H9 (cell line): ENCODE measurements around the gene FOXF1. TPM values are rescaled to one million over a fixed set of nuclear protein-coding genes. Genes with fewer than 3 reads are reported as not detected.
A peak's percentile ranks its signal among the peaks of the same experiment; 100 is the strongest.

Experiments
- DNase-seq: peaks from one replicate; pipeline ENCODE4 v3.0.0-alpha.2; 2017
- H2AFZ ChIP-seq: one replicate; pipeline ENCODE4 v1.6.1; 2013; ENCODE audit warnings: mild to moderate bottlenecking, low read length, control low read depth, moderate library complexity
- H2AK5ac ChIP-seq: 2 replicates; pipeline ENCODE4 v1.6.1; 2013; ENCODE audit warnings: low read length, control low read depth, mixed read lengths; ENCODE audit not compliant: insufficient read length
- H2BK120ac ChIP-seq: one replicate; pipeline ENCODE4 v1.6.1; 2013; ENCODE audit warnings: low read depth, mild to moderate bottlenecking, low read length, control low read depth, inconsistent platforms; ENCODE audit not compliant: poor library complexity, severe bottlenecking
- H2BK12ac ChIP-seq: 2 replicates; pipeline ENCODE4 v1.6.1; 2013; ENCODE audit warnings: low read length, control low read depth, mixed read lengths, low read depth; ENCODE audit not compliant: insufficient read length
- H2BK15ac ChIP-seq: 2 replicates; pipeline ENCODE4 v1.6.1; 2013; ENCODE audit warnings: low read depth, low read length, control low read depth
- H2BK20ac ChIP-seq: one replicate; pipeline ENCODE4 v1.6.1; 2013; ENCODE audit warnings: low read depth, mild to moderate bottlenecking, low read length, control low read depth, inconsistent platforms; ENCODE audit not compliant: poor library complexity, severe bottlenecking
- H2BK5ac ChIP-seq: 2 replicates; pipeline ENCODE4 v1.6.1; 2013; ENCODE audit warnings: low read length, control low read depth, mixed read lengths; ENCODE audit not compliant: insufficient read length
- H3K14ac ChIP-seq: 2 replicates; pipeline ENCODE4 v1.6.1; 2013; ENCODE audit warnings: low read length, control low read depth; ENCODE audit not compliant: insufficient read depth
- H3K18ac ChIP-seq: 2 replicates; pipeline ENCODE4 v1.6.1; 2013; ENCODE audit warnings: low read depth, mild to moderate bottlenecking, mixed read lengths, low read length, control low read depth; ENCODE audit not compliant: insufficient read length
- H3K23ac ChIP-seq: 2 replicates; pipeline ENCODE4 v1.6.1; 2013; ENCODE audit warnings: low read length, control low read depth, mixed read lengths, low read depth; ENCODE audit not compliant: insufficient read length
- H3K23me2 ChIP-seq: 2 replicates; pipeline ENCODE4 v1.6.1; 2013; ENCODE audit warnings: low read depth, mild to moderate bottlenecking, mixed read lengths, low read length, control low read depth; ENCODE audit not compliant: insufficient read length, poor library complexity, severe bottlenecking
- H3K27ac ChIP-seq: 2 replicates; pipeline ENCODE4 v1.5.1; 2013; ENCODE audit warnings: low read length, control low read depth, mixed read lengths, low read depth; ENCODE audit not compliant: insufficient read length
- H3K27me3 ChIP-seq: 2 replicates; pipeline ENCODE4 v1.6.1; 2013; ENCODE audit warnings: low read length, control low read depth, inconsistent platforms; ENCODE audit not compliant: insufficient read depth
- H3K4ac ChIP-seq: 2 replicates; pipeline ENCODE4 v1.6.1; 2013; ENCODE audit warnings: low read depth, mild to moderate bottlenecking, control low read depth, inconsistent platforms, low read length, moderate library complexity
- H3K4me1 ChIP-seq: 2 replicates; pipeline ENCODE4 v1.6.1; 2013; ENCODE audit warnings: low read length, control low read depth, inconsistent platforms; ENCODE audit not compliant: insufficient read depth
- H3K4me2 ChIP-seq: 2 replicates; pipeline ENCODE4 v1.6.1; 2013; ENCODE audit warnings: low read length, control low read depth, mixed read lengths; ENCODE audit not compliant: insufficient read length, insufficient read depth
- H3K56ac ChIP-seq: 2 replicates; pipeline ENCODE4 v1.6.1; 2013; ENCODE audit warnings: low read depth, mild to moderate bottlenecking, mixed read lengths, low read length, control low read depth; ENCODE audit not compliant: insufficient read length
- H3K79me1 ChIP-seq: 2 replicates; pipeline ENCODE4 v1.6.1; 2013; ENCODE audit warnings: low read depth, mild to moderate bottlenecking, moderate library complexity, low read length, control low read depth, inconsistent platforms; ENCODE audit not compliant: insufficient read depth, poor library complexity, severe bottlenecking
- H3K79me2 ChIP-seq: 2 replicates; pipeline ENCODE4 v1.6.1; 2013; ENCODE audit warnings: low read length, control low read depth, inconsistent platforms; ENCODE audit not compliant: insufficient read depth
- H3K9ac ChIP-seq: 2 replicates; pipeline ENCODE4 v1.6.1; 2013; ENCODE audit warnings: low read length, control low read depth, mixed read lengths; ENCODE audit not compliant: insufficient read length; ENCODE audit errors: extremely low read depth
- H3K9me3 ChIP-seq: one replicate; pipeline ENCODE4 v1.6.1; 2013; ENCODE audit warnings: low read depth, low read length, inconsistent platforms; ENCODE audit not compliant: control insufficient read depth
- H3T11ph ChIP-seq: one replicate; pipeline ENCODE4 v1.6.1; 2013; ENCODE audit warnings: mild to moderate bottlenecking, low read length, control low read depth, inconsistent platforms
- H4K20me1 ChIP-seq: one replicate; pipeline ENCODE4 v1.6.1; 2013; ENCODE audit not compliant: control insufficient read depth, insufficient read length, insufficient read depth
- H4K5ac ChIP-seq: 2 replicates; pipeline ENCODE4 v1.6.1; 2013; ENCODE audit warnings: low read depth, mild to moderate bottlenecking, mixed read lengths, low read length, control low read depth; ENCODE audit not compliant: insufficient read length
- H4K8ac ChIP-seq: replicated peaks from 2 replicates; pipeline ENCODE4 v1.6.1; 2013; ENCODE audit warnings: low read length, control low read depth, mixed read lengths, low read depth; ENCODE audit not compliant: insufficient read length
- H4K91ac ChIP-seq: 2 replicates; pipeline ENCODE4 v1.6.1; 2013; ENCODE audit warnings: low read depth, mild to moderate bottlenecking, moderate library complexity, mixed read lengths, low read length, control low read depth; ENCODE audit not compliant: insufficient read length
- H3K27ac Mint-ChIP-seq, 3 experiments: 2 replicates in 2 of 3; 3 replicates in 1 of 3; pipeline ENCODE4 v1.8.0; 2020 to 2021; ENCODE audit warnings: mixed read lengths in 3 of 3, mild to moderate bottlenecking in 1 of 3, moderate library complexity in 1 of 3
- H3K27me3 Mint-ChIP-seq: 2 replicates; pipeline ENCODE4 v1.8.0; 2021; ENCODE audit warnings: low read depth, mild to moderate bottlenecking, moderate library complexity, mixed read lengths
- H3K36me3 Mint-ChIP-seq, 3 experiments: 2 replicates in 2 of 3; 3 replicates in 1 of 3; pipeline ENCODE4 v1.8.0; 2020 to 2021; ENCODE audit warnings: low read depth in 3 of 3, mixed read lengths in 3 of 3; ENCODE audit not compliant: insufficient read depth in 1 of 3
- H3K4me1 Mint-ChIP-seq, 2 experiments: 2 replicates each; pipeline ENCODE4 v1.8.0; 2020; ENCODE audit warnings: mixed read lengths in 2 of 2
- H3K4me3 Mint-ChIP-seq, 2 experiments: 2 replicates in 1 of 2; 3 replicates in 1 of 2; pipeline ENCODE4 v1.8.0; 2020 to 2021; ENCODE audit warnings: mild to moderate bottlenecking in 2 of 2, mixed read lengths in 2 of 2, moderate library complexity in 1 of 2
- H3K9me3 Mint-ChIP-seq, 2 experiments: 2 replicates in 1 of 2; 3 replicates in 1 of 2; pipeline ENCODE4 v1.8.0; 2020; ENCODE audit warnings: mild to moderate bottlenecking in 2 of 2, mixed read lengths in 2 of 2, moderate library complexity in 1 of 2
- WGBS: extraction: QIAGEN DNeasy Blood & Tissue Kit; methylation state at CpG from one replicate; pipeline ENCODE4 v1.1.7; 2013; ENCODE audit warnings: missing lambda C conversion rate, low lambda C conversion rate, mixed read lengths; ENCODE audit not compliant: insufficient read length; ENCODE audit errors: extremely low coverage; 5-methylcytosine and 5-hydroxymethylcytosine counted together
- total RNA-seq: library from RNA; stranded (reverse); gene quantifications from 2 replicates; pipeline ENCODE4 v1.2.1, GENCODE V29; 2021
- TF ChIP-seq, protein P1 (sequence below): fragments of 200-600 bp; sonication (generic); conservative IDR thresholded peaks from 3 replicates; pipeline ENCODE4 v1.8.0; 2021; ENCODE audit warnings: antibody characterized with exemption, mild to moderate bottlenecking

FOXF1 gene
- total RNA-seq, 1 experiment from 2014 or later: not detected

DNA sequence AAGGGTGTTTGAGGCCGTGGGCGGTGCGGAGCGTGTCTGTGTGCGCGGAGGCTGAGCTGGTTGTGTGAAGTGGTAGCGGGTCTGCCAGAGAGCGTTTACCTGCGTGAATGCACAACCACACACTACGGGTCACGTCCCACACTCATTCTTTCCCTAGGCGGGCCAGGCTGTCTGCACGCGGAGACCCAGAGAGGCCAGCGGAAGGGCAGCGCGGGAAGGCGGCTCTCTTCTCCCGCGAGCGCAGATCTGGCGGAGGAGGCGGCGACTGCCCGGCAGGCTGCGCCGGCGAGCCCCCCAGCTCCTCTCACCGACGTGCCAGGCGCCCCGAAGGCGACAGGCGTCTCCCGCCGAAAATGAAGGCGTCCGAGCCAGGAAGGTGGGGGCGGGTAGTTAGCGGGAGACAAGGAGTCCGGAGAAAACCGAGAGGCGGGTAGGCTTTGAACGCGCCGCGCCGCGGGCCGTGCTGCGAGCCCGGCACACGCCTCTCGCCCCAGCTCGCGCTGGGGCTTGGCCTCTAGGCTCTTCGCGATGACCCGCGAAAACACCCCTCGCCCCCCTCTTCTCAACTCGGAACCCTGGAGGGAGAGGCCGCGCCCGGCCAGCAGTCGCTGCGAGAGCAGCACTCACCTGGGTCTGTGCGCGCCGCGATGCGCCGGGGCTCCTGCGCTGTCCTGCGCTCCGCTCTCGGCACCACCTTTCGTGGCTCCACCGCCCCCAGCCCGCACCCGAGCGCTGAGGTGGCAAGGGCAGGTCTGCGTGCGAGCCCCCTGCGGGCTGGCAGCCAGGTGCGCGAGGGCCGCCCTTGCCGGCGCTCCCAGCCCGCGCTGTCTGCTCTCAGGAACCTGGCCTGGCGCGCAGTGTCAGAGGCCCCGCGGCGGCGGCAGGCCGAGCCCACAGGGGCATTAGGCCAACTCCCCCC, 2.0 kb upstream of the FOXF1 start:
- Mint-ChIP-seq H3K4me3 (peak overlapping the region in 1 of 2 experiments; percentile 78; a peak in 3 of 5 replicates), H3K9me3 (peaks cover 2 to 14% of the 10 kb centered on the region in 2 experiments; a peak in 4 of 5 replicates), H3K4me1 (peaks cover 19 to 48% of the 10 kb centered on the region in 2 experiments), H3K36me3 (0 out of 7 replicates have a peak, but pooled peaks cover 0 to 2% (median 0%) of the 10 kb centered on the region in 3 experiments), H3K27ac (no peak overlapping the region), H3K27me3 (peaks cover 98% of the 10 kb centered on the region)
- H3K79me1 ChIP-seq: no peaks in the 10 kb centered on the region
- no peak overlapping the region for H3K18ac ChIP-seq
- peak overlapping the region; percentile 26 for H3K4me2 ChIP-seq
- H3T11ph ChIP-seq: no peak overlapping the region
- H4K5ac ChIP-seq: no peak overlapping the region
- no peak overlapping the region for H2BK20ac ChIP-seq
- H3K79me2 ChIP-seq: no peaks in the 10 kb centered on the region
- no peak overlapping the region for H4K91ac ChIP-seq
- no peak overlapping the region for H2BK120ac ChIP-seq
- H2BK5ac ChIP-seq: no peak overlapping the region
- no peak overlapping the region for H4K8ac ChIP-seq
- H3K14ac ChIP-seq: no peak overlapping the region
- no peak overlapping the region for H3K4ac ChIP-seq
- H3K9ac ChIP-seq: no peak overlapping the region
- H3K4me1 ChIP-seq: no peaks in the 10 kb centered on the region
- TF ChIP-seq, protein P1, sequence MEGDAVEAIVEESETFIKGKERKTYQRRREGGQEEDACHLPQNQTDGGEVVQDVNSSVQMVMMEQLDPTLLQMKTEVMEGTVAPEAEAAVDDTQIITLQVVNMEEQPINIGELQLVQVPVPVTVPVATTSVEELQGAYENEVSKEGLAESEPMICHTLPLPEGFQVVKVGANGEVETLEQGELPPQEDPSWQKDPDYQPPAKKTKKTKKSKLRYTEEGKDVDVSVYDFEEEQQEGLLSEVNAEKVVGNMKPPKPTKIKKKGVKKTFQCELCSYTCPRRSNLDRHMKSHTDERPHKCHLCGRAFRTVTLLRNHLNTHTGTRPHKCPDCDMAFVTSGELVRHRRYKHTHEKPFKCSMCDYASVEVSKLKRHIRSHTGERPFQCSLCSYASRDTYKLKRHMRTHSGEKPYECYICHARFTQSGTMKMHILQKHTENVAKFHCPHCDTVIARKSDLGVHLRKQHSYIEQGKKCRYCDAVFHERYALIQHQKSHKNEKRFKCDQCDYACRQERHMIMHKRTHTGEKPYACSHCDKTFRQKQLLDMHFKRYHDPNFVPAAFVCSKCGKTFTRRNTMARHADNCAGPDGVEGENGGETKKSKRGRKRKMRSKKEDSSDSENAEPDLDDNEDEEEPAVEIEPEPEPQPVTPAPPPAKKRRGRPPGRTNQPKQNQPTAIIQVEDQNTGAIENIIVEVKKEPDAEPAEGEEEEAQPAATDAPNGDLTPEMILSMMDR: no peak
- H4K20me1 ChIP-seq: no peaks in the 10 kb centered on the region
- H2AFZ ChIP-seq: no peak overlapping the region
- H2AK5ac ChIP-seq: no peak overlapping the region
- no peak overlapping the region for H3K23ac ChIP-seq
- H2BK12ac ChIP-seq: no peak overlapping the region
- H3K56ac ChIP-seq: no peak overlapping the region
- peaks cover 12% of the 10 kb centered on the region for H3K23me2 ChIP-seq
- DNase-seq: peak; percentile 66
- WGBS: no CpG with 5 or more reads among the region's 99 CpGs
- no peak overlapping the region for H2BK15ac ChIP-seq
- no peaks in the 10 kb centered on the region for H3K9me3 ChIP-seq
- peaks cover 93% of the 10 kb centered on the region for H3K27me3 ChIP-seq
- no peak overlapping the region for H3K27ac ChIP-seq
